Nucleus accumbens (tissue), 56 donors: Measurements from ENCODE around the gene PDE7B.

Source experiments
- DNase-seq, 56 donors: peaks; one replicate each; lab custom pipeline; 2025; lab: John Stamatoyannopoulos, UW

The PDE7B gene

DNA sequence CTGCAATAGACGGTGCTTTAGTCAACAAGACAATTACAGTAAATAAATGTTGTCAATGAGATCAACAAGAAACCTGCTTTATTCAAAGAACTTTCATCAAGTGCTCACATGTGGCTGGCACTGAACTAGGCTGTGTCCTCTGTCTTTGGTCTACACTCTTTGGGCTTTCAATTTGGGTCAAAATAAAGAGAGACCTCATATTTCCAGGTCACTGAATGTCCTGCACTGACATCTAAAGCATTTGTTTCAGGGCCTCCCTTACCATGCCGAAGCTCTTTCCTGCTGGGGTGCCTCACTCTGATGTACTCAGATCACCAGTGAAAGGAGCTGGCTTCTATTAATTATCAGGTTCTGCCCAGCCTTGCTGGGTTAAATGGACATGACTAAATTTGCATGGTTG, 32.0 kb downstream of the PDE7B start:
- DNase-seq = no peak

DNA sequence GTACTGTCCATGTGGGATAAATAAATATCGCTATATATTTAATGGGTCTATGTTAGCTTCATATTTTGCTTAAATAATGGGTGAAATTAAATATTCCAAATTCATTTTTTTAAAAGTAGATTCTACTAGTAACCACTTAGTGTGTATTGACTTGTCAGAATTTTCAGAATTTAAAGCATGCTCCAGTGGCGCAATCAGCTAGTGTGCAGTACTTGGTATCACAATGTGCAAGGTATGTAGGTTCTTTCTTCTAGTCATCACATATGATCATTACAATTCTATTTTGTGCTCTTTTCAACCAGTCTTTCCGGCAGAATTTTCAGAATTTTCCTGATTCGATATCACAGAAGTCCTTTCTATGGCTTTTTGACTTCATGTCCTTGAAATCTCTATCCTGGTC, 32.6 kb downstream of the PDE7B start:
- DNase-seq = no peak

DNA sequence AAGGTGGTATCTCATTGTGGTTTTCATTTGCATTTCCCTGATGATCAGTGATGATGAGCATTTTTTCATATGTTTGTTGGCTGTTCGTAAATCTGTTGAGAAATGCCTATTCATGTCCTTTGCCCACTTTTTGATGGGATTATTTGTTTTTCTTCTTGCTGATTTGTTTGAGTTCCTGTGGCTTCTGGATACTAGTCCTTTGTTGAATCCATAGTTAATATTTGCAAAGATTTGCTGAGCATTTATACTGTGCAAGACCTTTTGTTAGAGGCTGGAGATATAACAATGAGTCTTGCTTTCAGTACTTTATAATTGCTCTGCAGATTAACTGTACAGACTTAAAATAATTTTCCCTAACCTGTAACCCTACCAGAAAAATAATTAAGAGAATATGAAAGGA, 35.6 kb downstream of the PDE7B start:
- no peak for DNase-seq

DNA sequence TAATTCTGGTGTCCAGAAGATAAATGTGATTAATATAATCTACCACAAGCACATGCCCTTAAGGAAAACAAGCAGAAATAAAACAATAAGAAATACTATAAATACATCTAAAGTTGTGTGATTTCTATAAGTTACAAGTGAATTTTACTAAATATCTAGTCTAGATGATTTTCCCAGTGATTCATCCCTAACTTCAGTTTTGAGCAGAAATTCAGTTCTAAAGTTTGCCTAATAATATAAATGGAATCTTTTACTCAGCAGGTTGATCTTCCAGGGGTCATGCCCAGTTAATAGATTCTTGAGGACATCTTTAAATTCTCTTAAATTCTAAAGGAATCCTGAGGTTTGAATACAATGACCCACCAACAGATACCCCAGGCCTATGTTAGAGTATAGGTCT, 37.3 kb downstream of the PDE7B start:
- DNase-seq = no peak

DNA sequence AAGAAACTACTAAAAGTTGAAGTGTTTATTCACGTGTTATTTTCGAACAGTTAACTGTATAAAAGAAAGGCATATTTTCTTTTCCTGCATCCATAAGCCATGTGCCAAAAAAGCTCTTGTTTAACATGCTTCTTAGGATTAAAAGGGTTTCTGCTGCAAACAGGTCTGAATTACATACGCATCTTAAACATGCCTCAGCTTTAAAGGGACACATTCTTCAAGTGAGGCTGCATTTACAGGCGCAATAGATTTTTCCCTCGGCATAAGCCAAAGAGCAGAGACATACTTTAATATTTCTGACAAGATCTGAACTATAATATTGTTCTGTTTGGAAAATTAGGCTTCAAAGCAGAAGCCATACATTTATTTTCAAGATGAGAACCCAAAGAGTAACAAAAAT, 39.4 kb downstream of the PDE7B start:
- DNase-seq = no peak

DNA sequence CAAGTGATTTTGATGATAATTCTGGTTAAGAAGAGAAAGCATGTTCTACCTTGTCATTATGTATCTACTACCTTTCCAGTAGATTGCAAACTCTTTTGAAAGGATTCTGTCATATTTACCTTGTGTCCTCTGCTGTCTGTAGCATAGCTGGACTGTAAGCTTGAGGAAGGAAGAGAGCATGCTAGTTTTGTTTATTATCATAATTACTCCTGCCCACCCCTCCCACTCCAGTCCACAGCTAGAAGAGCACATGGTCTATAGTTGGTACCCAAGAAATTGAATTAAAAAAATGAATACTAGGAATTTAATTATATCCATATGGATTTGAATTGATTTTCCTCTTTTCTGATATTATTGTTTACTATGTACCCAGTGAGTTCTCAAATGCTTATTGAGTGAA, 40.2 kb downstream of the PDE7B start:
- DNase-seq = no peak

DNA sequence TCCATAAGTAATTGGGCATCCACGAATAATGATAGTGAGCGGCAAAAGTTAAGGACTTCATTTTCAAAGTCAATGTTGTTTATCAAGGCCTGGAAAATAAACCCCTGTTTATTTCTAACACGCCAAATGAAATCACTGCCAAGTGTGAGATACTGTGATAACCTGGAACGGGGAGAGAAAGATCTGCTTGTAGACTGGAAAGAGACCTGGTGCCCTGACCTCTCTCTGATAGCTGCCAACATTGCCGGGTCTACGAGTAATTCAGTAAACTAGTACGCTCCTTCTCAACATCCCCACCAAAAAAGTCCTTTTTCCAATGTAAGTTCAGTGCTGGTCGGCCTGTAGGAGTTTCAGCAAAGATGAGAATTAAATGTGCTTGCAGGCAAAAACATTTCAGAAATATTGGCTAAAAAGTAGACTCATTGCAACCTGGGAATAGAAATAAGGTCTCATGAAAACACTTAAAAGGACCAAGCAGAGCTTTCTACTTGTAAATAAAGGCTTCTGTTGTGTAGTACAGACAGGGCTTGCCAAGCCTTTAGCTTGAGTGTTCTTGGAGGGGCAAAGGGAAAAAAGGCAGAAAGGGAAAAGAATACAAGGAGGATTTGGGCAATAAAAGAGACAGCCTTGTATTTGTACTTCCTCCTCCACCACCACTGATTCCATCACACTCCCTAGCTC, 43.9 kb downstream of the PDE7B start:
- peak in 3 of 56 donors; percentile 2 to 4 (median 4) for DNase-seq

DNA sequence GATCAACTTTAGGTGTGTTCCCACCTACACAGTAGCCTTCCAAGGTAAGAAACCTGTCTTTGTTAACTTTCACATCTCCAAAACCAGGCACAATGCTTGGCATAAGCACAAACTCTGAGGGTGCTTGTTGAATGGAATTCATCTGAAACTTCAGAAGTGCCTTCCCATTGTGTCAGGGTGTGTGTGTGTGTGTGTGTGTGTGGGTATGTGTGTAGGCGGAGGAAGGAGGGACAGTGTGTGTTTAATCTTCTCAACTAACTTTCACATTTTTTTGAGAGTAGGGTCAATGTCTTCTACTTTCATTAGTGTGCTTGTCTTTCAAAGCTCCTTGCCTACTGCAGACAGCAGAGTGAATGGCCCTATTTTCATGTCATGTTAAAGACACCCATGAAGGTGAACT, 45.6 kb downstream of the PDE7B start:
- no peak for DNase-seq

DNA sequence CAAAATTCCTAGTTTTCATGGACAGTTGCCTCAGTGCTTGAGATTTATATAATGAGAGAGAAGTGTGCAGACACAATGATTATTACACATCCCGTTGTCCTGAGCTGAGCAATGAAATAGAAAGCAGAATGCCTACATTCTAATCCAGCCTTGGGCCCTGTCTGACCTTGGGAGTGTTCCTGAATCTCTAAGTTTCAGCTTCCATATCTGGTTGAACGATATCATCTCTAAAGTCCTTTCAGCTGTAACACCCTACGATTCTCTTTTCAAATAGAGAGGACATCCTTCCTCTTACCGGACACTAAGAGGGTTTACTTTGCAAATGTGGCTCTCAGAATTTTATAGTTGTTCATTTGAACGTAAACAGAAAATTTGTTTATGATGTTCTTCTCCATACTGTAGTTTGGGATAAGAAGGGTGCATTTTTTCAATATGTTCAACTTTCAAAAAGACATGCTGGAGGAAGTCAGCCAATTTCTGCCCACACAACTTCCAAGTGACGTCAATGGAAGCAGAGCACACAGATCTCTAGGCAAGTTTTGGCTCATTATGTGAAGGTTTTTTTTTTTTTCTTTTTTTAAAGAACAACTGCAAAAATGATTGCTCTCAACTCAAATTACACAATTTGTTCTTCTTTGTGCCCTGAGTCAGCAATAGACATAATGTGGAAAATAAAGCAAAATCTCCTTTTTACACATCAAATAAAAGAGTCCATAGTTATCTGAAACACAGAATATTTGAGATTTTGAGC, 50.4 kb downstream of the PDE7B start:
- DNase-seq = peak in 21 of 56 donors; percentile 3 to 71 (median 33)

DNA sequence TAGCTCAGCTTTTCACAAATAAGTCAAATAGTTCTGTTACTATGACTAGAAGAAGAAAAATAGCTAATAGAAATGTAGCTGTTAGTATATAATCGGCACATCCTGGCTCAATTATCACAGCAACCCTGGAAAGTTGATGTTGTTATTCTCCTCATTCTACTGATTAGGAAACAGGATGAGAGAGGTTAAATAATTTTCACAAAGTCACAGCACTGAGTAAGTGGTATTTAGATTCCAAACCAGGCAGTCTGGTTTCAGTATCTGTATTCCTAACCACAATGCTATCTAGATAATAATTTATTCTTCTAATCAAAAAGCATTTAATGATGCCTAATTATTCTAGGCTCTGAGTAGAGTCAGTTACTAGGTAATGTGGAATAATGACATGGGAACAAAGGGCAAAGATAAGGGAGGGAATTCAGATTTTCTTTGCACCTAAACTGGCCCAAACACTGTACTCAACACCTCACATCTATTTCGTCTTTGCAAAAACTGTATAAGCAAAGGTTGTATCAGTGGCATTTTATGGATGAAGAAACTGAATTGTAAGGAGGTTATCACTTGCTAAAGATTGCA, 51.3 kb downstream of the PDE7B start:
- DNase-seq = no peak

DNA sequence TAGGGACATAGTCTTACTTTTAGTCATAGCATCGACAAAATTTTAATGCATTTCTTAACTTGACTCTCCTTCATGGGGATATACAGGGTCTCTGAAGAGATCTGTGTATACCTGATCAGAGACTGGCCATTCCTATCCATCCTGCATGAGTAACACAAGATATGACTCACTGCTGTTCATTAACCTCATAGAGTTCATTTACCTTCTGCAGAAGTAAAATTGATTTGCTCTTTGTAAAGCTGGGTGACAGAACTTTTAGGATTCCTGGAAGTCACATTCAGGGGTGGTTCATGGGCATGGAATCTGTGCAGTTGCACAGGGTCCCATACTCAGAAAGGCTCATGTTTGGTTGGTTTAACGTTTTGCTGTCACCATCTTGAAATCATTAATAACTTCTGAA, 53.2 kb downstream of the PDE7B start:
- no peak for DNase-seq

DNA sequence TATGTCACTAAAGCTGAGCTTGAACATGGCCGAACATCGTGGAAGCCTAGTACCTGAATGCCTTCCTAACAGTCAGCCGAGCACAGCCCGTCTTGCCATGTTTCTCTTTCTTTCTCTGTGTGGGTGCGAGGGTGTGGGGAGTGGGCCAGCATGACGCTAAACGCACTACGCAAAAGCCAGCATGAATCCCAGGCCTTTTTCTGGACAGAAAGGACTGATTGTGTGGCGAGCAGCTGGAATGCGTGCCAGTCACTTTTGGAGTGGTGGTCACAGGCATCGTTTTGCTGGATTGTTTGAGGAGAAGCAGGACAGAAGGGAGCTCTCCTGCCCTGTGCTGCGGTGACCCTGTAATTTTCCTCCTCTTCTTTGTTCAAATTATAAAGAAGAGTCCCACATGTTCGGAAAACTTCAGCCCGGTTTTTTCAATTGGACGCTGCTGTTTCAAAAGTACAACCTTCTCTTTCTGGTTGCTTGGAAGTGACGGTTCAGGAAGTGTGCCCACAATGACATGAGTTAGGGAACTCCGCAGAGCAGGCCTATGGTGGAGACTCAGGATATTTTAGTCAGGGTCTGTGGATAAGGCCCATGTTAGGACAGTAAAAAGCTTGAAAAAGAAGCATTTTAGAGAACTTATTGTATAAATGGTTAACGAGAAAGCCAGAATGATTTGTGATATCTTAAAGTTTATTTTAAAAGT, 54.3 kb downstream of the PDE7B start:
- DNase-seq = peak in 48 of 56 donors; percentile 6 to 75 (median 50)

DNA sequence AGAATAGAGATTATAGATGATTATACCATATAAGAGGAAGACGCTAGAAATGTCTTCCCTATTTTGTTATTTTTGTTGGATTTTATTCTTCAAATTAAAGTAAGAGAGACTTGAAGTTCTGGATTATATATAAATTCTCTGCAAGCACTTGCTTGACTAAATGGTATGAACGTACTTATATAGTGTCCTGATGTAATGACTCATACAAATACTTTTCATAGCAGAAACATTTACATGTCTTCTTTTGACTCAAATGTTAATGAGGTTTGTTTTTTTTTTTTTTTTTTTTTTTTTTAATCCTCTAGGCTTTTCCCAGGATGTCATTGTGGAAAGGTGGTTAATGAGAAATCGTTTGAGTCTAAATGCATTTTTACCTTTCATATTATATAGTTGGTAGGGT, 55.0 kb downstream of the PDE7B start:
- DNase-seq = no peak

DNA sequence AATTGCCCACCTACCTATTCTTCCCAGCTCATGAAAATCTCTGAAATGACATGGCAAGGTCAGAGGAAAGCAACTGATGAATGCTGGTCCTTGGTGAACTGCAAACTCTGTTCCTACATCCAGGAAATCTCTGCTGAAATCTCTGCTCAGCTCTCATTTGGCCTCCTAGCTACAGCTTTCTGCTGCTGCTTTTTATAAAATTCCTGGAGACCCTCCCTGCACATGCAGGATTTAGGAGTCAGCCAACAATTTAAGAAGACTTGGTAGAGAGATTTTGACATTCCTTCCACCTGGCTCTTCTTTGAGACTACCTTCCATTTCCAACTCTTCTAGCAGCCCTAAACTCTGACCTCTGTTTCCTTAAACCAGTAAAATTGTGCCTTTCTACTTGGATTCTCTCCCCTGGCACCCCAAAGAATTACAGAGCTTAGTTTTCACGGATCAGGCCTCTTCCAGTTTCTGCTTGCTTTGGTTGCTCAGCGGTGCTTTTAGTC, 55.5 kb downstream of the PDE7B start:
- DNase-seq = no peak

DNA sequence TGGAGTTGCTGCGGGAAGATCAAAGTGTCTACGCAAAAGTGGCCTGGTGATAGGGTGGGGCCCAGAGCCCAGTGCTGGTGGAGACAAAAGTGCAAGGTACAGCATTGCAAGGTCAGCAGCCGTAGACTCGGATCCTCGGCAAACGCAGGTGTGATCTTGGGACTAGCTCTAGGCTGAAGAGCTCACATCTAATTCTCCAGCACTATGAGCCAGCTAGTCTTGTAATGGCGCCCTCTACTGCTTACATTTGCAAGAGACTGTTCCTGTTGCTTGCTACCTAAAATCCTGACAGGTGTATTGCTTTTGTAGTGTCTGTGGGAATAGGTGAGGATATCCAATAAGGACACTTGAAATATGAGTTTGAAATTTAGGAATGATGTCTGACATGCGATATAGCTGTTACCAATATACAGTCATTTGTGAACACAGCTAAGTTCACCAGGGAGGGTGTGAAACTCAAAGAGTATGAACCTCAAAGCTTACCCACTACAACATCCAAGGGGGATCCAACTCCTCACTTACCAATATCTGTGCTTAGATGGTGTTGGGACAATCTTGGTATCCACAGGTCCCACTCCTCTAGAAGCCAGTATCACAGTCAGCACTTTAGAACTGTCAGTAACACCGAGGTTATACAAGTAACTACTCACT, 58.4 kb downstream of the PDE7B start:
- DNase-seq = peak in 6 of 56 donors; percentile 2 to 20 (median 7)

DNA sequence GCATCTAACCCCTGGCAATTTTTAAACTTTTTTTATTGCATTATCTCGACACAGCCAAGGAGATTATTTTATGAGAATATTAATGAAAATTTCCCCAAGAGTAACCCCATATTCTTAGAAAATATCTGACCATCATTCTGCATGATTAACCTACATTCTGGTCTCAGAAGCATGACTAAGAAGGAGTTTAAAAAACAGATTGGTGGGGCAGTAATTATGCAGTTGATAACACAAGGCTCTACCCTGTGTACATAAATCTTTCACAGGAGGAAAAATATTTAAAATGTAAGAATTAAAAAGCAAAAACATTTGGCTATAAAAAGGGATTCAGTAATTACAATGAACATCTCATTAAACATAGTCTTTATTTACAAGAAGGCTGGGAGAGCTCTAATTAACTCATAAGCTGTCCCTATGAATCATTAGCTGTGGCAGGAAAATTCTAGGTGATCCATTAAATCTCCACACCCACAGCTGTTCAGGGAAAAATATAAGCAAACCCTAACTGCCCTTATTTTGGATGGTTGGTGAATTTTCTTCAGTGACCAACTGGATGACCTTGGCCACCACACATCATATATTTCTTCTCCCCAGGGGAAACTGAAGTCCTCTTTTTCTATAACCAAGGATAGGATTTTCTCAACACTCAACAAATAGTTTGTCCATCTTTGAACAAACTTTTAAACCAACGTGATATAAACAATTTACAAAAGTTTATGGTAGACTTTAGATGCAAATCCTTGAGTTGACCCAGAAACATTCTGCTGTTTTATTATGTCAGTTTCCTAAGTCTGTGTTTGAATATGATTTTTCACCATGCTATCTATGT, 59.5 kb downstream of the PDE7B start:
- DNase-seq = no peak

DNA sequence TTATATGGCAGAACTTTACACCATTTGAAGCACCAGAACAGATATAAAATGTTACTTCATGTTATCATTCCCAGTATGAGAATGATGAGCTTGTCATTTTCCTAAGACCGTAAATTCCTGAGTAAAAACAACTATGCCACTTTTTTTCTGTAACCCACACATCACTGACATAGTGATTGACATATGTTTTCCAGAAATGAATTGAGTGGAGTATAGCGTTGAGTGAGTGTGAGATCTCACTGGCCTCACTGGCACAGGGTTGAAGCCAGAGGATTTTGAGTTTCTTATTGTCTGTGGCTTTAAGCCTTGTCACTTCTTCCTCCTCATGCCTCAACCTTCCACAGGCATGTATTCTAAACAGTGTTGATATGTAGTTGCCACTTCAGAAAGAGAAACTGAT, 62.3 kb downstream of the PDE7B start:
- DNase-seq = no peak

DNA sequence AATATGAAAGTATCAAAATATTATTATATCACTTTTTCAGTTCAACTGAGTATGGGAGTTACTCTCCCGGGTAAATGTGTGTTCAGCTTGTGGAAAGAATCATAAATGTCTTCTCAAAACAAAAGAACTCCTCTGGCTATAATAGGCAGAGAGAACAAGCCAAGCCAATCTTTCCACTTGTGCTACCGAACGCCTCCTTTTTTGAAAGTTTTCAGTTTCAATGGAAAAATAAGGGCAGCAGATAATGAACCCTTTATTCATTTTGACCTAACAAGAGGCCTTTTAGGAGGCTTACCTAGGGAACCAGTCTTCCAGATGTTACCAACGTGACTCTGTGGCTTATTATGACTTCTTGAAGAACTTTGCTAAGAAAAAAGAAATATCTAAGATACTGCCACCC, 67.5 kb downstream of the PDE7B start:
- DNase-seq = no peak

DNA sequence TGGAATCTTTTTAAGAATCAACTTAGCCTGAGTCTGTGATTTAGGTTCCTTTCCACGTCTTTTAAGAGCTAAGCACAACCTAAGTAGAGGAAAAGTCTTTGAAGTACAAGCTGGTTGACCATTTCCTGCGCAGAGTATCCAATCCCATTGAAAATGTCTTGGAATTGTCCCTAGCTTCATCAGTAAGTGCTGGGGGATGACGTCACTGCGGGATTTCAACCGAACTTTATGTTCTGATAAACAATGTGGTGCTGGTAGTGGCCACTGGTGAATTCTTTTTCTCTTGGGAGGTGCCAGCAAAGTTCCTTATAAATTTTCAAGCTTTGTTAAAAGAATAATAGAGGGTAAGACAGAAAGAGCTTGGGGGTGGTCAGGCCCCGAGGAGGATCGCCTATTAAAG, 69.2 kb downstream of the PDE7B start:
- no peak for DNase-seq

DNA sequence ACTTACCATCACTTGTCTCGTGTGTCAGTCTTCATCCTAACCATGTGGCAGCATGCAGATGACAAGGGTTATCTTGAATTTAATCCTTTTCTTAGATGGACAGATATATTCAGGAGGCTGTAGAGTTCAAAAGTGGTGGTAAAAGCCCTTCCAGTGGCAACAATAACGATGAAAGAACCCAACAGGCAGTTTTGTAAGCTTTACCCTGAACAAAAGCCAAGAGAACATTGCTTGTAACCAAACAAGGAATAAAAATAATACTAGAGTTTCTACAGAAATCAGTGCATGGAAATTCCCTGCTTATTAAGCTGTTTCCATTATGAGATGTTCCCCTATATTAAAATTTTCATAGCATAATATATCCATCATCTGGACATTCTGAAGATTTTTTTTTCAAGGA, 69.7 kb downstream of the PDE7B start:
- no peak for DNase-seq
